ENCODE results near the gene CUL3.

Gene CUL3

DNA sequence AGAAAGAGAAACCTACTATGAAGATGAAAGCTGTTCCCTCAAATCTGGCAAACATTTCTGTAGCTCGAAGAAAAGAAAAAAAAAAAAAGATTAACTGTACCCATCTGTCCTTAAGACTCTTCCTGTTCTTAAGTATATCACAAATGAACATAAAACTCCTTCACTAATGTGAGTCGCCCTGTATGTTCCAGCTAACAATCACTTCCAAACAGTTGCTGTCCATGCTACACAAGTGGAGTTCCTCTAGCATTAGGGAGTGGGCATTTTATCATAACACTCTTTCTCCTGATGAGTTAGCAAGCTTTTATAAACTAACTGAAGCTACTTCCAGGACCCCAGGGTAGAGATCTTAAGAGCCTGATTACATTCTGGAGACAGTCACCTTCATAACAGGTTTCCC, 5.8 kb downstream of the CUL3 start:
- DNase-seq, result no peak

DNA sequence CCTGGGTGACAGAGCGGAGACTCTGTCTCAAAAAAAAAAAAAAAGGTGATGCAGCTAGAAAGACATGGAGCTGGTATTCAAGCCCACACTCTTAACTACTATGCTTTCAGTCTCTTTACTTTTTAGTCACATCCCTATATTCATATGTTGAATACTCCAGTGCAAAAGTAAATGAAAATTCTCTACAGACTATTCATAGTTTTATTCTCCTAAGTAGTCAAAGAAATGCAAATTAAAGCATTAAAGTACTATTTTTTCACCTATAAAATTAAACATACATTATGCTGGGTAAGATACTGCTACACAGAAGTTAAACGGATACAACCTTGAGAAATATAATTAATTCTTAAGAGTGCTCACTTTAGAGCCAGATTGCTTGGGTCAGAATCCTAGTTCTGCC, 7.6 kb downstream of the CUL3 start:
- no peak for DNase-seq

GRCh38 chr2:224576088-224576715, 9.0 kb downstream of the CUL3 start:
- DNase-seq, result no peak

- DNase-seq, result no peak
Observed at GRCh38 chr2:224574423-224575084, 10.6 kb downstream of the CUL3 start.

DNA sequence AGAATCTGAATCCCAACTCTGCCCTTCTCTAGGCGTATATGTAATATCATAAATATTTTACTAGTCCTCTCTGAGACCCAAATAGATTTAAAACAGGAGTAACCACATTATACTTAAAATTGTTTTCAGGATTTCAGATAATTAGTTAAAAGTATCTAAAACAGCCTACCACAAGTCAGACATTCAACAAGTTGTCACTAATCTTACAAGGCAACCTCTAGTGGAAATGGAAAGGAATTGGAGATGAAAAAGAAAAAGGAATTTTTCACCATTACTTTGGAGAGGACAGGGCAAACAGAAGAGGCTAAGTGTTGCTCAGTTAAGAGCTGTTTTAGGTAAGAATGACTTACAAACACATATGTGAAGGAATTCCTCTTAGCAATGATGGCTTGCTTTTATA, 11.4 kb downstream of the CUL3 start:
- DNase-seq, result no peak

DNA sequence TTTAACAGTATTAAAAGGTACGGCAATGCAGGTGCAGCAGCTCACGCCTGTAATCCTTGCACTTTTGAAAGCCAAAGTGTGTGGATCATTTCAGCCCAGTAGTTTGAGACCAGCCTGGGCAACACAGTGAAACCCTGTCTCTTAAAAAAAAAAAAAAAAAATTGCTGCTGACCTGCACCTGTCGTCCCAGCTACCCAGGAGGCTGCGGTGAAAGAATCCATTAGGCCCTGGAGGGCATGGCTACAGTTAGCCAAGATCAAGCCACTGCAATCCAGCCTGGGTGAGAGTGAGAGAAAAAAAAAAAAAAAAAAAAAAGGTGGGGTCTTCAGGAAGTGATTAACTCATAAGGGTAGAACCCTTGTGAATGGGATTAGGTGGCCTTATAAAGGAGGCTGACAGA, 12.8 kb downstream of the CUL3 start:
- peak; percentile 75 for DNase-seq

GRCh38 chr2:224570328-224570993, 14.7 kb downstream of the CUL3 start:
- no peak for DNase-seq

- no peak for DNase-seq
Observed at GRCh38 chr2:224569654-224570053, 15.5 kb downstream of the CUL3 start.

DNA sequence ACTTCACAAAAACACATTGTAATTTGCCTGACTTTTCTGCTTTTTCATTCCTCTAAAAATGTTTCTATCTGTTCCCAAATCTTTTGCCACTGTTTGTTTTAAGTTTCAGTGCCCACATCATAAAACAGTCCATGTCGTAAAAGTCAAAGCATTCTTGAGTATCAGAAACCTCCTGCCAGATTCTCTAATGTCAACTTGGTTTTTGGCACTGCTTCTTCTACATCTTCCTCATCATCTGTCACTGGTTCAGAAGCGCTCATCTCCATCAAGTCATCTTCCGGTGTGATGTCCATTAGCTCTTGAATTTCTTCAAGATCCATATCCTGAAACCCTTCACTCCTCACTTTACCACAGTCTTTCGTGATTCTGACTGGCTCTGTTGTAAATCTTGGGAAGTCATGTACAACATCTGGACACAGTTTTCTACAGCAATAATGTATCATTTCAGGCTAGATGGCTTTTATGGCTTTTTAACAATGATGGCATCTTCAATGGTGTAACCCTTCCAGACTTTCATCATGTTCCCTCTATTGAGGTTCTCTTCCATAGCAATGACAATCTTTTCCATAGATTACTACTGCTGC, 19.6 kb downstream of the CUL3 start:
- DNase-seq, result no peak

GRCh38 chr2:224563537-224563936, 21.6 kb downstream of the CUL3 start:
- DNase-seq, result no peak

- no peak for DNase-seq
Observed at GRCh38 chr2:224562831-224563230, 22.3 kb downstream of the CUL3 start.

GRCh38 chr2:224561234-224562005, 23.7 kb downstream of the CUL3 start:
- no peak for DNase-seq

GRCh38 chr2:224560549-224560948, 24.6 kb downstream of the CUL3 start:
- no peak for DNase-seq

DNA sequence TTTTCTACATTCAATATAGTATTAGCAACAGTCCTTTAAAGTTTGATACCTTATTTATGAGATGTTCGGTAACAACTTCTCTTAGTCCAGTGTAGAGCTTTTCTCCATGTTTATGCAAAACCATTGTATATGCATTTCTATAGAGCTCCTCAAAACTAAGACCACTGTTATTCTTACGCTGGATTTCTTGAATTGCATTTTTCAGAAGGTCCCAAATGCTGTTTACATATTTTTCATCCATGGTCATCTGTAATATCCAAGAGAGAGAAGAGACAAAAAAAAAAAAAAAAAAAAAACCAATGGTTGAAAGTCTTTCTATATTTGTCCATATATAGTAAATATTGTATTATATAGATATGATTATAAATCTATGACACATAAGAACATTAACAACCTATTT, 27.6 kb downstream of the CUL3 start:
- no peak for DNase-seq

DNA sequence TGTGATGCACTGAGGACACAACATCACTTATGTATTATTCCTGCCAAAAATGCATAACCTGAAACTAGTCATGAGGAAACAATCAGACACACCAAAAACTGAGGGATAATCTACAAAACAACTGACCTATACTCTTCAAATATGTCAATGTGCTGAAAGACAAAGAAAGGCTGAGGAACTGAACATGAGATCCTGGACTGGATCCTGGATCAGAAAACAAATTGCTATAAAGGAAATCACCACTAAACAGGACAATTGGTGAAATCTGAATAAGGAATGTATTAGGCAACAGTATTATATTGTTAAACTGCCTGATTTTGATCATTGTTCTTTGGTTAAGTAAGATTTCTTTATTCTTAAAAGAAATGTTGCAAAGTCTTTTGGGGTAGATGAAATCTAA, 28.8 kb downstream of the CUL3 start:
- no peak for DNase-seq

DNA sequence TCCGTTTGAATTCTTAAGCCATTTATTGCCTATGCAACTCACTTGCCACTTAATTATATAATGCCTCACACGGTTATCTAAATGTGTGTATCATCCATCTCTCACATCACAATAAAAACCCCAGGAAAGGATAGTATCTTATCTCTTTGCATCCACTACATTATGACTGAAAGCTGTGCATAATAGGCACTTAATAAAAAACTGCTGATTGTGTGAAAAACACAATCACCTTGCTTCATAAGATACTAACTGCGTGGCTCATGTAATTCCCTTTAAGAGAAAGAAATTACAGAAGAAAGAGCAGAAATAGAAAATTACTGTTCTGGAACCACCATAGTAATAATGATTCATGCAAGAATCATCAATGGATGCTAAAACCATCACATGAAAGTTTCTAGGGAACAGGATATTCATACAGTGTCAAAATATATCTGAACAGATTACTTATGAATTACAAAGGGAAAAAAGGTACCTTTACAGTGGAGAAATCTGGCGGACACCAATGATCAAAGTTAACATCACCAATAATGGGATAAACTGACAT, 29.3 kb downstream of the CUL3 start:
- DNase-seq, result no peak

DNA sequence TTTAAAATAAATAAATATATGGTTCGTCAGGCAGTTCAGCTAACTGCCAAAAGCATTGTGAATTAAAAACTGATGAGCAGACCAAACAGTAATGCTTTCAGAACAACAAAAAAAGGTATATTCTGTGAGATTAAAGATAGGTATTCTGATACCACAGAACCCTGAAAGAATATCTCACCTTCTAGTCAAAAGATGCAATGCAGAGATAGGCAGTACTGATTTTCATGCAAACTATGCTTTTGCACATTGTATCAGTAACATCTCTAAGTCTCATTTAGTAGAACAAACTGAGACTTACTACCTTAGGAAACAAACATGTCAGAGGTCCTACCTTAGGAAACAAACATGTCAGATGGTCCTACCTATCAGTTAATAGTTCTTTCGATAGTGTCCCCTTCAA, 32.4 kb downstream of the CUL3 start:
- DNase-seq, result no peak

DNA sequence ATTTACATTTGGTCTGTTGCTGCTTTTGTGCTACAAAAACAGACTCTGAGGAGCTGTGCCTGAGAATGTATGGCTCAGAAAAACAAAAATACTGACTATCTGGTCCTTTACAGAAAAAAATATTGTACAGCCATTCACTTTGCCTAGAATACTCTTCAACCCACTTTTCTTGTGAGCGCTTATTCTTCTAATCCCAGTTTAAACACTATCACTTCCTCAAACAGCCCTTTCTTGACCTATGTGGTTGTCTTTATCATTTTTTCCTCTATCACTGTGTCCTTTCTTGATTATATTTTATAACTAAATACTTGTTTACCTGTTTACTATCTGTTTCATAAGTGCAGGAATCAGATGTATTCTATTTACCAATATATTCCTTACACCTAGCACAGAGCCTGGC, 33.5 kb downstream of the CUL3 start:
- DNase-seq, result no peak

- DNase-seq, result no peak
Observed at GRCh38 chr2:224546926-224547325, 38.2 kb downstream of the CUL3 start.

GRCh38 chr2:224545884-224546644, 39.1 kb downstream of the CUL3 start:
- no peak for DNase-seq

- no peak for DNase-seq
Observed at GRCh38 chr2:224543939-224544338, 41.2 kb downstream of the CUL3 start.

DNA sequence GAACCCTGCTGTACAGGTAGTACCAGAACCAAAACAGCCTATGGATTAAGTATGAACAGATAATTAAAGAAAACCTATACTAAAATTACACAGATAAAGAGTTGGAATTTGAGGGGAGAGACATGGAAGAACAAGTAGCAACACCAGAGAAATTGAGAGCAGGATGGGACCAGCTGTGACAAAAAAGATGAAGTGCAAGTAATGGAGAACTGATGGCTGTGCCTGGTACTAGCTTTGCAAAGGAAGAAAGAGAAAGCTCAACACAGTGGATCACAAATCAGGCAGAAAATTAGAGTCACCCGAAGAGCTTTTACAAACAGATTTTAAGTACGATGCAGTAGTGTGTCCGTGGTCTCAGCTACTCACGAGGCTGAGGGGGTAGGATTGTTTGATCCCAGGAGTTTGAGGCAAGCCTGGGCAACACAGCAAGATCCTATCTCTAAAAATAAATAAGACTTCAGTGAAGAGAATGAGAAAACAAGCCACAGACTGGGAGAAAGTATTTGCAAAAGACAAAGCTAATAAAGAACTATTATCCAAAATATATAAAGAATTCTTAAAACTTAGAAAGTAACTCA, 46.5 kb downstream of the CUL3 start:
- no peak for DNase-seq

Measured in NCI-H146 (cell line).